C4-2B (cell line): ENCODE data around the gene SOX5.

Experiments
- H3K27ac ChIP-seq: fragments of 450-650 bp; 2 replicates; pipeline ENCODE4 v1.5.1; 2017
- ZFX ChIP-seq: fragments of 450-650 bp; IDR thresholded peaks from 2 replicates; pipeline ENCODE4 v1.6.1; 2017
- TF ChIP-seq, protein P1 (sequence below): fragments of 450-650 bp; conservative IDR thresholded peaks from 2 replicates; pipeline ENCODE4 v1.5.1; 2017; ENCODE audit warnings: mild to moderate bottlenecking

Gene SOX5

GRCh38 chr12:23626791-23627190 lies 322.7 kb downstream of the SOX5 start:
- TF ChIP-seq, protein P1, sequence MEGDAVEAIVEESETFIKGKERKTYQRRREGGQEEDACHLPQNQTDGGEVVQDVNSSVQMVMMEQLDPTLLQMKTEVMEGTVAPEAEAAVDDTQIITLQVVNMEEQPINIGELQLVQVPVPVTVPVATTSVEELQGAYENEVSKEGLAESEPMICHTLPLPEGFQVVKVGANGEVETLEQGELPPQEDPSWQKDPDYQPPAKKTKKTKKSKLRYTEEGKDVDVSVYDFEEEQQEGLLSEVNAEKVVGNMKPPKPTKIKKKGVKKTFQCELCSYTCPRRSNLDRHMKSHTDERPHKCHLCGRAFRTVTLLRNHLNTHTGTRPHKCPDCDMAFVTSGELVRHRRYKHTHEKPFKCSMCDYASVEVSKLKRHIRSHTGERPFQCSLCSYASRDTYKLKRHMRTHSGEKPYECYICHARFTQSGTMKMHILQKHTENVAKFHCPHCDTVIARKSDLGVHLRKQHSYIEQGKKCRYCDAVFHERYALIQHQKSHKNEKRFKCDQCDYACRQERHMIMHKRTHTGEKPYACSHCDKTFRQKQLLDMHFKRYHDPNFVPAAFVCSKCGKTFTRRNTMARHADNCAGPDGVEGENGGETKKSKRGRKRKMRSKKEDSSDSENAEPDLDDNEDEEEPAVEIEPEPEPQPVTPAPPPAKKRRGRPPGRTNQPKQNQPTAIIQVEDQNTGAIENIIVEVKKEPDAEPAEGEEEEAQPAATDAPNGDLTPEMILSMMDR = no peak
- no peak for TF ChIP-seq ZFX
- no peak overlapping the region for H3K27ac ChIP-seq

- no peak for TF ChIP-seq ZFX
- TF ChIP-seq, protein P1 = no peak
- no peak overlapping the region for H3K27ac ChIP-seq
Measured at GRCh38 chr12:23621900-23622299, 327.6 kb downstream of the SOX5 start.

DNA sequence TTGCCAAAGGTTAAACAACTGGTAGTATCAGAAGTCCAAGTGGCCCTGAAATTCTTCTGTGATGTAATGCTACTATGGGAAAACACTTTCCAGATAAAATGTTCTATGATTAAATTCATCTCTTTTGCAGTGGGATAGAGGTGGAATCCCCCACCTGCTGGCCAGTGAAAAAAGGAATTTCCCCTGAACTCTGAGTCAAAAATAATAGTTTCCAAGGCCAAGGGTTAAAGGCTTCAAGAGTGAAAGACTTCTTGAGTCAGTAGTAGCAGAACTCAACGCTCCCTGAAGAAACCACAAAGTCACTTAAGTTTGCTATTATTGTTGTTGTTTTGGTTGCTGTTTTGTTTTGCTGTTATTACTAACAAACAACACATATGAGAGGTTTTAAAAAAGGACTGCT lies 330.8 kb downstream of the SOX5 start:
- TF ChIP-seq, protein P1 = no peak
- TF ChIP-seq ZFX = no peak
- no peak overlapping the region for H3K27ac ChIP-seq

GRCh38 chr12:23617749-23618148 lies 331.7 kb downstream of the SOX5 start:
- H3K27ac ChIP-seq = no peak overlapping the region

GRCh38 chr12:23614280-23614679 lies 335.2 kb downstream of the SOX5 start:
- no peak overlapping the region for H3K27ac ChIP-seq
- TF ChIP-seq, protein P1 = no peak
- TF ChIP-seq ZFX = no peak

More at GRCh38 chr12:23617749-23618148, 331.7 kb downstream of the SOX5 start:
- TF ChIP-seq, protein P1 = no peak
- TF ChIP-seq ZFX = no peak

DNA sequence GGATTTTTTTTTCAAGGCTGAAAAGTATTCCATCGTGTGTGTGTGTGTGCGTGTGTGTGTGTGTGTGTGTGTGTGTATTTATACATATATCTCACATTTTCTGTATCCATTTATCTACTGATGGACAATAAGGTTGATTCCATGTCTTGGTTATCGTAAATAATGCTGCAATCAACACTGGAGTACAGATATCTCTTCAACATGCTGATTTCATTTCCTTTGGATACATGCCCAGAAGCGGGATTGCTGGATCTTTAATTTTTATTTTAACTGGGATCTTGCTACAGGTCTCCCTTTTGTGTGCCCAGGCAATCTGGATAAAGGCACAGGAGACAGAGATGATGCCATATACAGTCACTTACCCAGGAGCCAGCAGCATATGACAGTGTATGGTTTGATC lies 338.1 kb downstream of the SOX5 start:
- TF ChIP-seq ZFX = no peak
- TF ChIP-seq, protein P1 = no peak
- no peak overlapping the region for H3K27ac ChIP-seq

DNA sequence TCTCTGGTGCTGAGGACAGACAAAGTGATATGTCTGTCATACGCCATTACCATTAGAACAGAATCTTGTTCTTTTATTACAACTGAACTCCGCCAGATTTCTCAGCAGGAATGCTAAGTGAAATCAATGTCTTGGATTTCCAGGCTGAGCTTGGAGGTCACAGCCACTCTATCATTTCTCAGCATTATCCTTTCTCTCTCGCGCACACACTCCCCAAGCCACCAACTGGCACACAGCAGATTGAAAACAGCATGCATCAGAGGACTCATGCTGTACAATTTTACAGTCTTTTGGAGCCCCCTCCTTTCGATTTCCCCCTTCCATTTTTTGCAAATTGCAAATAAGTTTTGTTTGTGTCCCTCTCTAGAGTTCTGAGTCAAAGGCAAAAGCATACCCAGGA lies 348.6 kb downstream of the SOX5 start:
- H3K27ac ChIP-seq = no peak overlapping the region
- no peak for TF ChIP-seq ZFX
- TF ChIP-seq, protein P1 = no peak
